K562 (cell line): Measurements from ENCODE around the gene TBP. TPM values are rescaled to one million over a fixed set of nuclear protein-coding genes. Genes with fewer than 3 reads are reported as not detected.

Experiments used
- ATAC-seq: fragments of 200-7000 bp; cut with Tn5 transposase; 3 replicates; pipeline ENCODE4 v1.9.1; 2020; ENCODE audit warnings: moderate library complexity
- BruUV-seq: library from RNA; stranded (reverse); fragments of 400-500 nt; replicated peaks from 2 replicates; lab custom pipeline; 2021; lab: Mats Ljungman, UMichigan
- CTCF ChIA-PET: fragments of 300-600 bp; formaldehyde crosslinking; extraction: SDS; loops from one replicate; lab custom pipeline; 2021; ENCODE audit warnings: low intra/inter-chr PET ratio; lab: Yijun Ruan, JAX
- POLR2A ChIA-PET: fragments of 300-600, 350-650 bp; sonication (Branson Sonifier 250); formaldehyde crosslinking; extraction: SDS; loops from one replicate; lab custom pipeline; 2021; ENCODE audit warnings: antibody characterized with exemption, inconsistent platforms; lab: Yijun Ruan, JAX
- DNase-seq, 4 experiments: peaks; one replicate each; pipeline versions ENCODE4 v3.0.0 to v3.0.0-alpha.2; 2011 to 2018; ENCODE audit warnings: low spot score in 3 of 4, mixed read lengths in 3 of 4; ENCODE audit errors: extremely low read depth in 1 of 4
- FAIRE-seq: peaks from 2 replicates; lab custom pipeline; 2011; peaks lifted over from hg19 to GRCh38; lab: Jason Lieb, UNC
- H2AFZ ChIP-seq: 2 replicates; pipeline ENCODE4 v1.6.0; 2011; ENCODE audit warnings: low read depth, low read length, control low read depth, inconsistent platforms
- H3K27ac ChIP-seq: fragments of 200-600 bp; 3 replicates; pipeline ENCODE4 v1.8.0; 2011; ENCODE audit warnings: low read depth, mild to moderate bottlenecking, control low read depth, inconsistent platforms, low read length, moderate library complexity, mixed read lengths; ENCODE audit errors: extremely low read depth
- H3K27me3 ChIP-seq, 2 experiments: fragments of 300-600 bp in 1 of 2; 2 replicates in 1 of 2; 3 replicates in 1 of 2; pipeline versions ENCODE4 v1.6.0 to v1.8.0; 2011; ENCODE audit warnings: inconsistent platforms in 2 of 2, low read length in 2 of 2, mild to moderate bottlenecking in 1 of 2, mixed read lengths in 1 of 2, moderate library complexity in 1 of 2; ENCODE audit not compliant: control insufficient read depth in 2 of 2, insufficient read depth in 2 of 2
- H3K36me3 ChIP-seq: fragments of 300-600 bp; 3 replicates; pipeline ENCODE4 v1.8.0; 2011; ENCODE audit warnings: mild to moderate bottlenecking, low read length, inconsistent platforms; ENCODE audit not compliant: control insufficient read depth, insufficient read depth
- H3K4me1 ChIP-seq, 2 experiments: fragments of 200-600 bp in 1 of 2; replicated peaks in 1 of 2; 2 replicates in 1 of 2; 3 replicates in 1 of 2; pipeline versions ENCODE4 v1.5.1 to v1.8.0; 2011; ENCODE audit warnings: inconsistent platforms in 2 of 2, low read length in 2 of 2, mild to moderate bottlenecking in 1 of 2, mixed read lengths in 1 of 2, moderate library complexity in 1 of 2; ENCODE audit not compliant: control insufficient read depth in 2 of 2, insufficient read depth in 2 of 2
- H3K4me2 ChIP-seq: 2 replicates; pipeline ENCODE4 v1.6.1; 2011; ENCODE audit warnings: low read length, control low read depth, inconsistent platforms, mixed read lengths; ENCODE audit not compliant: insufficient read depth
- H3K4me3 ChIP-seq: fragments of 200-600 bp; sonication (generic), shearing (Covaris generic); 2 replicates; pipeline ENCODE4 v1.5.1; 2016; ENCODE audit warnings: control low read depth, inconsistent platforms
- H3K79me2 ChIP-seq: fragments of 200-600 bp; 3 replicates; pipeline ENCODE4 v1.8.0; 2011; ENCODE audit warnings: low read length, inconsistent platforms; ENCODE audit not compliant: control insufficient read depth, insufficient read depth
- H3K9ac ChIP-seq, 2 experiments: 2 replicates each; pipeline versions ENCODE4 v1.6.0 to v1.6.1; 2011; ENCODE audit warnings: low read depth in 2 of 2, low read length in 2 of 2, control low read depth in 1 of 2, inconsistent platforms in 1 of 2, mild to moderate bottlenecking in 1 of 2, mixed read lengths in 1 of 2; ENCODE audit not compliant: insufficient read depth in 1 of 2
- H3K9me1 ChIP-seq: one replicate; pipeline ENCODE4 v1.6.0; 2011; ENCODE audit warnings: inconsistent platforms, mild to moderate bottlenecking, low read length, moderate library complexity; ENCODE audit not compliant: control insufficient read depth, insufficient read depth
- H3K9me3 ChIP-seq: replicated peaks from 2 replicates; pipeline ENCODE4 v1.5.1; 2011; ENCODE audit warnings: low read depth, low read length, inconsistent platforms; ENCODE audit not compliant: control insufficient read depth, insufficient read depth
- H4K20me1 ChIP-seq: replicated peaks from 2 replicates; pipeline ENCODE4 v1.6.1; 2011; ENCODE audit warnings: low read length, inconsistent platforms, mixed read lengths; ENCODE audit not compliant: control insufficient read depth, insufficient read depth
- BMI1 ChIP-seq: fragments of 150-350 bp; IDR thresholded peaks from 2 replicates; pipeline ENCODE4 v1.6.1; 2014; ENCODE audit warnings: low read length
- CCNT2 ChIP-seq: IDR thresholded peaks from 2 replicates; pipeline ENCODE4 v1.6.1; 2011; ENCODE audit warnings: borderline replicate concordance, low read depth, mild to moderate bottlenecking, moderate library complexity, mixed read lengths, low read length; ENCODE audit not compliant: insufficient read length; ENCODE audit errors: extremely low read depth
- CXXC5 ChIP-seq: fragments of 250-450 bp; sonication (Bioruptor Pico); IDR thresholded peaks from 2 replicates; pipeline ENCODE4 v1.8.0; 2022; ENCODE audit warnings: inconsistent platforms, mild to moderate bottlenecking, moderate library complexity
- FOXM1 ChIP-seq, 2 experiments: fragments of 450-650 bp in 1 of 2; sonication (generic) in 1 of 2; formaldehyde crosslinking in 1 of 2; IDR thresholded peaks; 2 replicates each; pipeline versions ENCODE4 v1.6.1 to v1.9.0; 2017 to 2022; ENCODE audit warnings: low read depth in 2 of 2, mild to moderate bottlenecking in 2 of 2, missing genetic modification reagents in 1 of 2, moderate library complexity in 1 of 2
- L3MBTL2 ChIP-seq: fragments of 450-650 bp; IDR thresholded peaks from 2 replicates; pipeline ENCODE4 v1.6.1; 2016; ENCODE audit warnings: mild to moderate bottlenecking, moderate library complexity
- MCM5 ChIP-seq: fragments of 450-650 bp; IDR thresholded peaks from 2 replicates; pipeline ENCODE4 v1.6.1; 2016; ENCODE audit warnings: low read depth
- MYC ChIP-seq, 2 experiments: fragments of 250-450 bp in 1 of 2; sonication (Bioruptor Pico) in 1 of 2; IDR thresholded peaks; 2 replicates each; pipeline versions ENCODE4 v1.5.1 to v1.6.1; 2012 to 2021; ENCODE audit warnings: low read depth in 2 of 2, borderline replicate concordance in 1 of 2, improper control_type of control experiment in 1 of 2, low read length in 1 of 2, mild to moderate bottlenecking in 1 of 2, moderate library complexity in 1 of 2
- TBL1XR1 ChIP-seq, 2 experiments: IDR thresholded peaks; 2 replicates each; pipeline ENCODE4 v1.6.1; 2012; ENCODE audit warnings: improper control_type of control experiment in 2 of 2, low read length in 2 of 2, mild to moderate bottlenecking in 1 of 2
- YY1 ChIP-seq, 3 experiments: IDR thresholded peaks; 2 replicates each; pipeline ENCODE4 v1.6.1; 2011; ENCODE audit warnings: low read length in 2 of 3, mild to moderate bottlenecking in 2 of 3, moderate library complexity in 2 of 3, borderline replicate concordance in 1 of 3, control low read depth in 1 of 3, low read depth in 1 of 3; ENCODE audit not compliant: insufficient read depth in 3 of 3, insufficient replicate concordance in 2 of 3, control insufficient read depth in 1 of 3, insufficient read length in 1 of 3; ENCODE audit errors: extremely low read depth in 1 of 3
- ZKSCAN1 ChIP-seq: fragments of 150-350 bp; IDR thresholded peaks from 2 replicates; pipeline ENCODE4 v1.6.1; 2016; ENCODE audit warnings: low read depth, low read length
- ZNF3 ChIP-seq: fragments of 250-450 bp; sonication (Bioruptor Pico); IDR thresholded peaks from 2 replicates; pipeline ENCODE4 v1.5.0; 2021; ENCODE audit warnings: mild to moderate bottlenecking, moderate library complexity
- ZNF347 ChIP-seq: fragments of 450-650 bp; formaldehyde crosslinking; IDR thresholded peaks from 2 replicates; pipeline ENCODE4 v1.4.0; 2020; ENCODE audit warnings: low read depth, mild to moderate bottlenecking, moderate library complexity
- WGBS: fragments of 100-300 bp; shearing (Covaris generic); methylation state at CpG from one replicate; pipeline ENCODE4 v1.1.6; 2016; ENCODE audit warnings: low coverage, mixed read lengths; ENCODE audit not compliant: insufficient coverage; ENCODE audit errors: missing lambda C conversion rate; 5-methylcytosine and 5-hydroxymethylcytosine counted together
- in situ Hi-C: fragments of 300-500 bp; cut with MboI; formaldehyde crosslinking; loops from 4 replicates; pipeline ENCODE4 v1.15.0; 2018; ENCODE audit warnings: inconsistent platforms, mixed read lengths
- intact Hi-C: fragments of 100-400 bp; cut with micrococcal nuclease; formaldehyde crosslinking; loops from 2 replicates; pipeline ENCODE4 v1.14.2; 2022
- polyA plus RNA-seq, 8 experiments: library from polyadenylated mRNA; depleted of rRNA in 4 of 8; stranded (reverse) in 5 of 8; unstranded in 3 of 8; fragments of >200 nt; fragmentation: Nextera tagmentation in 2 of 8; fragmentation: Illumina TruSeq in 1 of 8; extraction: Ambion mirVana in 2 of 8; extraction: Trizol in 1 of 8; gene quantifications; 2 replicates each; pipeline versions ENCODE4 v1.2.1 to v1.2.3, GENCODE V29; 2011 to 2014; ENCODE audit warnings: inconsistent platforms in 1 of 8, missing spikeins in 1 of 8
- total RNA-seq, 7 experiments: library from RNA; depleted of rRNA in 6 of 7; stranded (reverse); fragments of >200 nt in 6 of 7; fragmentation: Illumina TruSeq in 2 of 7; extraction: Trizol in 2 of 7; gene quantifications; 2 replicates each; pipeline versions ENCODE4 v1.2.1 to v1.2.3, GENCODE V29; 2011 to 2021; ENCODE audit warnings: low replicate concordance in 1 of 7
- TF ChIP-seq, protein P1 (sequence below): IDR thresholded peaks from 3 replicates; pipeline ENCODE4 v1.6.1; 2011; ENCODE audit warnings: borderline replicate concordance, mild to moderate bottlenecking; ENCODE audit not compliant: insufficient read length, insufficient read depth
- TF ChIP-seq, protein P2 (sequence below), 3 experiments: IDR thresholded peaks in 2 of 3; conservative IDR thresholded peaks in 1 of 3; 2 replicates each; pipeline ENCODE4 v1.5.1; 2011 to 2012; ENCODE audit warnings: low read length in 3 of 3, mild to moderate bottlenecking in 3 of 3, control low read depth in 2 of 3, improper control_type of control experiment in 1 of 3, inconsistent platforms in 1 of 3, low read depth in 1 of 3, mixed read lengths in 1 of 3, moderate library complexity in 1 of 3; ENCODE audit not compliant: insufficient read depth in 2 of 3
- TF ChIP-seq, protein P3 (sequence below): fragments of 250-450 bp; sonication (Bioruptor Pico); IDR thresholded peaks from 2 replicates; pipeline ENCODE4 v1.9.0; 2021; ENCODE audit warnings: mild to moderate bottlenecking

Gene TBP
- total and polyA plus RNA-seq, 9 of the 15 experiments (the other 6 are each of a cell fraction or from before 2014, with no cell fraction given): 28.5 to 86.1 (median 39.5) TPM

GRCh38 chr6:170516783-170517616, 37.2 kb upstream of the TBP start:
- Histone ChIP-seq H3K4me2 (no peak overlapping the region), H2AFZ (peak overlapping the region; percentile 59; the same call in 1 of the 2 replicates), H3K79me2 (no peaks in the 10 kb centered on the region), H3K9me3 (no peaks in the 10 kb centered on the region), H3K27ac (no peak overlapping the region), H3K9ac (peak overlapping the region in 1 of 2 experiments; percentile 68; a peak in 1 of 4 replicates), H4K20me1 (no peaks in the 10 kb centered on the region), H3K9me1 (no peaks in the 10 kb centered on the region), H3K36me3 (no peaks in the 10 kb centered on the region), H3K4me1 (no peaks in the 10 kb centered on the region), H3K4me3 (no peak overlapping the region), H3K27me3 (peaks cover 3 to 4% of the 10 kb centered on the region in 2 experiments; a peak in 3 of 5 replicates)
- POLR2A ChIA-PET: interaction anchor here (0.6 to 1.0 kb wide), 2 partner anchors 9 to 11 kb away, joined by 3 read pairs; no protein-coding TSS in a partner anchor
- BruUV-seq: no TSS peak
- peak in 2 of 4 experiments; percentile 56 to 70 for DNase-seq
- peak; percentile 90 for FAIRE-seq
- 0% methylated on average over 4 of the region's 4 CpGs for WGBS
- in situ Hi-C loops (loop anchor here (10.0 kb wide), 2 partner anchors 682 to 1622 kb away; no protein-coding TSS in a partner anchor), intact Hi-C loops (loop anchor here (1.0 to 10.0 kb wide), 4 partner anchors 80 to 686 kb away; partner anchors contain the start of gene DLL1)
- peak; percentile 99 for ATAC-seq
- CTCF ChIA-PET: interaction anchor here (0.7 to 1.3 kb wide), 4 partner anchors 226 to 727 kb away, joined by 3 to 7 read pairs (median 4); partner anchors contain the start of gene DLL1
- TF ChIP-seq L3MBTL2: 0 out of 2 replicates have a peak, but pooled peaks have one; percentile 43
- TF ChIP-seq MYC (IDR thresholded peaks at IDR 0.05; ENCODE audit: low read depth, low read length): peak; percentile 79
- no peak for TF ChIP-seq MYC (CRISPR knock-in tag; IDR thresholded peaks at IDR 0.05; ENCODE audit: borderline replicate concordance, low read depth)
- TF ChIP-seq, protein P1, sequence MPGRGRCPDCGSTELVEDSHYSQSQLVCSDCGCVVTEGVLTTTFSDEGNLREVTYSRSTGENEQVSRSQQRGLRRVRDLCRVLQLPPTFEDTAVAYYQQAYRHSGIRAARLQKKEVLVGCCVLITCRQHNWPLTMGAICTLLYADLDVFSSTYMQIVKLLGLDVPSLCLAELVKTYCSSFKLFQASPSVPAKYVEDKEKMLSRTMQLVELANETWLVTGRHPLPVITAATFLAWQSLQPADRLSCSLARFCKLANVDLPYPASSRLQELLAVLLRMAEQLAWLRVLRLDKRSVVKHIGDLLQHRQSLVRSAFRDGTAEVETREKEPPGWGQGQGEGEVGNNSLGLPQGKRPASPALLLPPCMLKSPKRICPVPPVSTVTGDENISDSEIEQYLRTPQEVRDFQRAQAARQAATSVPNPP: no peak
- no peak for TF ChIP-seq ZKSCAN1
- TF ChIP-seq CXXC5: 0 out of 2 replicates have a peak, but pooled peaks have one; percentile 20
- TF ChIP-seq ZNF347 (CRISPR knock-in tag): no peak
- TF ChIP-seq, protein P2, sequence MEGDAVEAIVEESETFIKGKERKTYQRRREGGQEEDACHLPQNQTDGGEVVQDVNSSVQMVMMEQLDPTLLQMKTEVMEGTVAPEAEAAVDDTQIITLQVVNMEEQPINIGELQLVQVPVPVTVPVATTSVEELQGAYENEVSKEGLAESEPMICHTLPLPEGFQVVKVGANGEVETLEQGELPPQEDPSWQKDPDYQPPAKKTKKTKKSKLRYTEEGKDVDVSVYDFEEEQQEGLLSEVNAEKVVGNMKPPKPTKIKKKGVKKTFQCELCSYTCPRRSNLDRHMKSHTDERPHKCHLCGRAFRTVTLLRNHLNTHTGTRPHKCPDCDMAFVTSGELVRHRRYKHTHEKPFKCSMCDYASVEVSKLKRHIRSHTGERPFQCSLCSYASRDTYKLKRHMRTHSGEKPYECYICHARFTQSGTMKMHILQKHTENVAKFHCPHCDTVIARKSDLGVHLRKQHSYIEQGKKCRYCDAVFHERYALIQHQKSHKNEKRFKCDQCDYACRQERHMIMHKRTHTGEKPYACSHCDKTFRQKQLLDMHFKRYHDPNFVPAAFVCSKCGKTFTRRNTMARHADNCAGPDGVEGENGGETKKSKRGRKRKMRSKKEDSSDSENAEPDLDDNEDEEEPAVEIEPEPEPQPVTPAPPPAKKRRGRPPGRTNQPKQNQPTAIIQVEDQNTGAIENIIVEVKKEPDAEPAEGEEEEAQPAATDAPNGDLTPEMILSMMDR (IDR thresholded peaks at IDR 0.05 in 2 of 3, conservative IDR thresholded peaks at IDR 0.05 in 1 of 3; ENCODE audit: insufficient read depth in 2 of 3, low read depth in 1 of 3, low read length in 3 of 3): peak; percentile 81 to 86 (median 85)
- TF ChIP-seq YY1 (IDR thresholded peaks at IDR 0.05; ENCODE audit: borderline replicate concordance in 1 of 3, control insufficient read depth in 1 of 3, extremely low read depth in 1 of 3, insufficient read depth in 3 of 3, insufficient read length in 1 of 3, insufficient replicate concordance in 2 of 3, low read depth in 1 of 3, low read length in 2 of 3): peak in 1 of 3 experiments; percentile 18
- peak in 1 of 2 experiments; percentile 54; a peak in 2 of 4 replicates for TF ChIP-seq TBL1XR1 (IDR thresholded peaks at IDR 0.05; ENCODE audit: low read length in 2 of 2)
- TF ChIP-seq ZNF3 (CRISPR knock-in tag): no peak
- TF ChIP-seq CCNT2: no peak
- 0 out of 2 replicates have a peak, but pooled peaks have one; percentile 39 for TF ChIP-seq BMI1
- TF ChIP-seq FOXM1 (IDR thresholded peaks at IDR 0.05; ENCODE audit: low read depth): no peak
- TF ChIP-seq FOXM1 (CRISPR knock-in tag; IDR thresholded peaks at IDR 0.05; ENCODE audit: low read depth): no peak
- TF ChIP-seq, protein P3, sequence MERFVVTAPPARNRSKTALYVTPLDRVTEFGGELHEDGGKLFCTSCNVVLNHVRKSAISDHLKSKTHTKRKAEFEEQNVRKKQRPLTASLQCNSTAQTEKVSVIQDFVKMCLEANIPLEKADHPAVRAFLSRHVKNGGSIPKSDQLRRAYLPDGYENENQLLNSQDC (CRISPR knock-in tag): no peak
- TF ChIP-seq MCM5: no peak
